Osteoblast (primary cell): ENCODE results near the gene SMYD1. TPM values are rescaled to one million over a fixed set of nuclear protein-coding genes. Genes with fewer than 3 reads are reported as not detected.

Experiments
- DNase-seq: peaks from one replicate; pipeline ENCODE4 v3.0.0; 2011; ENCODE audit warnings: low spot score, mixed read lengths; ENCODE audit not compliant: insufficient read length; ENCODE audit errors: missing footprints
- H2AFZ ChIP-seq: 2 replicates; pipeline ENCODE4 v1.6.0; 2011; ENCODE audit warnings: mild to moderate bottlenecking, low read length
- H3K27ac ChIP-seq: 2 replicates; pipeline ENCODE4 v1.5.1; 2011; ENCODE audit warnings: mild to moderate bottlenecking, low read depth, low read length, moderate library complexity
- H3K27me3 ChIP-seq: 2 replicates; pipeline ENCODE4 v1.6.0; 2012; ENCODE audit warnings: mild to moderate bottlenecking, control low read depth, inconsistent platforms, low read length, moderate library complexity; ENCODE audit not compliant: insufficient read depth
- H3K36me3 ChIP-seq: 2 replicates; pipeline ENCODE4 v1.5.1; 2011; ENCODE audit warnings: mild to moderate bottlenecking, low read length, control low read depth, moderate library complexity; ENCODE audit not compliant: insufficient read depth
- H3K4me1 ChIP-seq: 2 replicates; pipeline ENCODE4 v1.5.1; 2011; ENCODE audit warnings: mild to moderate bottlenecking, low read length, control low read depth, moderate library complexity; ENCODE audit not compliant: insufficient read depth
- H3K4me2 ChIP-seq: 2 replicates; pipeline ENCODE4 v1.6.0; 2011; ENCODE audit warnings: mild to moderate bottlenecking, low read length; ENCODE audit not compliant: insufficient read depth
- H3K4me3 ChIP-seq: fragments of 200-600 bp; sonication (generic); 3 replicates; pipeline ENCODE4 v1.5.1; 2012; ENCODE audit warnings: mild to moderate bottlenecking, low read length, inconsistent platforms; ENCODE audit not compliant: insufficient read depth
- H3K79me2 ChIP-seq: 2 replicates; pipeline ENCODE4 v1.6.0; 2012; ENCODE audit warnings: mild to moderate bottlenecking, low read length, control low read depth, inconsistent platforms; ENCODE audit not compliant: insufficient read depth
- H3K9me3 ChIP-seq: 2 replicates; pipeline ENCODE4 v1.5.1; 2011; ENCODE audit warnings: low read depth, low read length, control low read depth
- H4K20me1 ChIP-seq: 2 replicates; pipeline ENCODE4 v1.6.0; 2012; ENCODE audit warnings: mild to moderate bottlenecking, low read length, control low read depth; ENCODE audit not compliant: insufficient read depth
- total RNA-seq: library from RNA; depleted of rRNA; stranded (reverse); fragments of >200 nt; gene quantifications from 2 replicates; pipeline ENCODE4 v1.2.3, GENCODE V29; 2012
- TF ChIP-seq, protein P1 (sequence below): IDR thresholded peaks from 2 replicates; pipeline ENCODE4 v1.5.1; 2011; ENCODE audit warnings: mild to moderate bottlenecking, low read depth, low read length, moderate library complexity; ENCODE audit errors: extremely low read depth

The SMYD1 gene
- total RNA-seq, 1 donor, result not detected

DNA sequence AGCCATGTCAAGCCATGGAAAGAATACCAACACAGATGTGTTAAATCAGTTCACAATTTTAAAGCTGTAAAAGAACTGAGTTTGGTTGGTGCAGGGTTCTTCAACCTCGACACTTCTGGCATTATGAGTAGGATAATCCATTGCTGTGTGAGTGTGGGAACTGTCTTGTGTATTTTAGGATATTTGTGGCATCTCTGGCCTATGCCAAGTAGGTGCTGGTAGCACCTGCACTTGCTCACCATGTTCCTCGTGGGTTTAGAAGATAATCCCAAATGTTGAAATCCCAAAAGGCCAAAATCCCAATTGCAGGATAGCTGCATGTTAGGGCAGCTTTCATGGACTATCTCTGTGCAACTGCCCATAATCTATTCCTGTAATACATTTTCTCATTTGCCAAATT is 15.8 kb upstream of the SMYD1 start:
- peaks cover 75% of the 10 kb centered on the region for H3K79me2 ChIP-seq
- peaks cover 23% of the 10 kb centered on the region for H3K4me1 ChIP-seq
- H3K4me2 ChIP-seq, result no peak overlapping the region
- no peak overlapping the region for H3K4me3 ChIP-seq
- no peaks in the 10 kb centered on the region for H3K27me3 ChIP-seq
- H4K20me1 ChIP-seq, result peaks cover 10% of the 10 kb centered on the region
- H3K27ac ChIP-seq, result no peak overlapping the region
- DNase-seq, result no peak
- peaks cover 8% of the 10 kb centered on the region for H3K36me3 ChIP-seq
- no peaks in the 10 kb centered on the region for H3K9me3 ChIP-seq
- H2AFZ ChIP-seq, result no peak overlapping the region
- TF ChIP-seq, protein P1, sequence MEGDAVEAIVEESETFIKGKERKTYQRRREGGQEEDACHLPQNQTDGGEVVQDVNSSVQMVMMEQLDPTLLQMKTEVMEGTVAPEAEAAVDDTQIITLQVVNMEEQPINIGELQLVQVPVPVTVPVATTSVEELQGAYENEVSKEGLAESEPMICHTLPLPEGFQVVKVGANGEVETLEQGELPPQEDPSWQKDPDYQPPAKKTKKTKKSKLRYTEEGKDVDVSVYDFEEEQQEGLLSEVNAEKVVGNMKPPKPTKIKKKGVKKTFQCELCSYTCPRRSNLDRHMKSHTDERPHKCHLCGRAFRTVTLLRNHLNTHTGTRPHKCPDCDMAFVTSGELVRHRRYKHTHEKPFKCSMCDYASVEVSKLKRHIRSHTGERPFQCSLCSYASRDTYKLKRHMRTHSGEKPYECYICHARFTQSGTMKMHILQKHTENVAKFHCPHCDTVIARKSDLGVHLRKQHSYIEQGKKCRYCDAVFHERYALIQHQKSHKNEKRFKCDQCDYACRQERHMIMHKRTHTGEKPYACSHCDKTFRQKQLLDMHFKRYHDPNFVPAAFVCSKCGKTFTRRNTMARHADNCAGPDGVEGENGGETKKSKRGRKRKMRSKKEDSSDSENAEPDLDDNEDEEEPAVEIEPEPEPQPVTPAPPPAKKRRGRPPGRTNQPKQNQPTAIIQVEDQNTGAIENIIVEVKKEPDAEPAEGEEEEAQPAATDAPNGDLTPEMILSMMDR, result no peak

DNA sequence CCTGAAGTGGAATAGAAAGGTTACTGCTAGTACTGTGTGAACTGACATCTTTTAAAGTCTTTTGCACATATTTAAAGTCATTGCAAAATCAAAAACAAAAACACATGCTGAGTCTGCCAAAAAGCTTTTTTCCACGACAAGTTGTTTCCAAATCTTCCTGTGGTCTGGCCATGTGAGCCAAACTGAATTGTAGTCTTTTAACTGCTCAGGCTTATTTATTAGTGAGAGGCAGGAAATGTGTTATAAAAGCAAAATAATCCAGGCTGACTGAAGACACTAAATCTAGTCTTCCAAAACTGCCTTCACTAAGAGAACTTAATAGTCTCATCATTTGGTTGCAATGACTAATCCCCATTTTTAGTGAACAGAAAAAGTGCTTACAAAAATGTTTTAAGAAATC is 14.3 kb upstream of the SMYD1 start:
- peak; percentile 75 for DNase-seq
- Histone ChIP-seq H3K27me3 (no peaks in the 10 kb centered on the region), H4K20me1 (peaks cover 10% of the 10 kb centered on the region), H3K4me3 (no peak overlapping the region), H3K4me1 (peaks cover 23% of the 10 kb centered on the region), H3K36me3 (peaks cover 8% of the 10 kb centered on the region), H3K79me2 (peaks cover 65% of the 10 kb centered on the region), H2AFZ (no peak overlapping the region), H3K4me2 (peak overlapping the region; percentile 93), H3K9me3 (no peaks in the 10 kb centered on the region), H3K27ac (no peak overlapping the region)
- TF ChIP-seq, protein P1, result no peak

DNA sequence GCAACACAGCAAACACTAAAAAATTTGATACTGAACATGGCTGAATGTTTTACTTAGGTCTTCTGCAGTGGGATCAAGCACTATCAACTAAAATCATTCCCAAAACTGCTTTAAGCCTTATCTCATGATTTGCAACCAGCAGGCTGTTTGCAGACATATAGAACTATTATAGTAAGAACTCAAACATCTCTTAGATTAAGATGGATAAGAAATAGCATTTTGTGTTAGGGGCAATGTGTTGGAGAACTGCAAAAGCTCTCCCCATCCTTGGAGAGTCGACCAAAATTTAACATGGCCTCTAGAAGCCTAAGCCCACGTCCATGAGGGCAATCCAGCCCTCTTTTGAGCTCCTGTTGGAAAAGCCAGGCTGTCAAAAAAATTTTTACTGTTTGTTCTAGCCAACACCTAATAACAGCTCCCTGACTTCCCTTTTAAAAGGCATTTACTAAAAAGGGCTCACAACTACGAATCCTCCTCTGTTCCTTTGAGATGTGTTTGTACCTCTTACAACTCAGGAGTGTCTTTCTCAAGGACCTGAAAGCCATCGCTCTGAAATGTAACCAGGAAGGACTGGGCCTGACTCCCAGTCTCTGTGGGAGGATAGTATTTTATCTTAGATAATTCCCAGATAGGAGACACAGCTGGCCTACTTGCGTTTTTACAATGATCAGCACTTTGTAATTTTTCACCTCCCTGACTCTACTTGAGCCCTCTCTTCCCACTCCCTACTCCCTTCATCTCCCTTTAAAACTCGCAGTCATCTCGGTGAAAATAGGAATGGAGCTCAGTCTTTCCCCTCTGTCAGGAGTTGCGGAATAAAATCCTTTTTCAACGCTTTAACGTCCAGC is 13.5 kb upstream of the SMYD1 start:
- Histone ChIP-seq H3K4me3 (peak overlapping the region; percentile 92), H2AFZ (no peak overlapping the region), H3K27me3 (no peaks in the 10 kb centered on the region), H3K27ac (peak overlapping the region; percentile 88), H4K20me1 (peaks cover 10% of the 10 kb centered on the region), H3K36me3 (peaks cover 3% of the 10 kb centered on the region), H3K79me2 (peaks cover 61% of the 10 kb centered on the region), H3K4me1 (peaks cover 23% of the 10 kb centered on the region), H3K4me2 (peak overlapping the region; percentile 93), H3K9me3 (no peaks in the 10 kb centered on the region)
- TF ChIP-seq, protein P1, result no peak
- DNase-seq, result no peak

DNA sequence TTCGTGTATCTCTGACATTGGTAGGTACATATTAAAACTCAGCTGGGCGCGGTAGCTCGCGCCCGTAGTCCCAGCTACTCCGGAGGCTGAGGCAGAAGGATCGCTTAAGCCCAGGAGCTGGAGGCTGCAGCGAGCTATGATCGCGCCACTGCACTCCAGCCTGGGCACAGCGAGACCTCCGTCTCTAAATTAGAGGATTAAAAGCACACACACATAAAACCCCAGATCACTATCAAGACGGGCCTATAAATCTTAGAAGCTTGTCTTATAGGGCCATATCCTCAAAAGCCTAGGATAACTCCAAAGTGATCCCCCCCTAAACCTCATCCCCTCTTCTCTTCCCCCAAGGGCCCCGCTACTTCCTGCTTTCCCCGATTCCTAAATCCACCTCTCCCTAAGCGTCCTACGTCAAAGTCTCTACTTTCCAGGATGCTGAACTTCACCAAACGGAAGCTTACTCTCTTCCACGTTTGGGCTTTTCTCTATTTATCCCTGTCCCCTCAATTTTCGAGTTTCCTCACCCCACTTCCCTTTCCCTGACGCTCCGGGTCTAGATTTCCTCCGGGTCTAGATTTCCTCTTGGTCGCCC is 12.7 kb upstream of the SMYD1 start:
- H3K79me2 ChIP-seq, result peaks cover 54% of the 10 kb centered on the region
- peak overlapping the region; percentile 92 for H3K4me3 ChIP-seq
- peak overlapping the region; percentile 90 for H2AFZ ChIP-seq
- H3K4me2 ChIP-seq, result peak overlapping the region; percentile 93
- peaks cover 23% of the 10 kb centered on the region for H3K4me1 ChIP-seq
- H3K36me3 ChIP-seq, result no peaks in the 10 kb centered on the region
- peaks cover 10% of the 10 kb centered on the region for H4K20me1 ChIP-seq
- H3K27me3 ChIP-seq, result no peaks in the 10 kb centered on the region
- no peaks in the 10 kb centered on the region for H3K9me3 ChIP-seq
- H3K27ac ChIP-seq, result peak overlapping the region; percentile 88
- TF ChIP-seq, protein P1, result no peak
- DNase-seq, result peak; percentile 46
